HFFc6 (cell line): ENCODE results near the gene CCNL2. TPM values are rescaled to one million over a fixed set of nuclear protein-coding genes. Genes with fewer than 3 reads are reported as not detected.
A peak's percentile ranks its signal among the peaks of the same experiment; 100 is the strongest.

ENCODE experiments used
- DNase-seq: peaks from one replicate; pipeline ENCODE4 v3.0.0-alpha.2; 2018
- H3K27ac Mint-ChIP-seq: 2 replicates; pipeline ENCODE4 v1.8.0; 2020; ENCODE audit warnings: mild to moderate bottlenecking, mixed read lengths
- H3K27me3 Mint-ChIP-seq: 2 replicates; pipeline ENCODE4 v1.8.0; 2021; ENCODE audit warnings: mild to moderate bottlenecking, moderate library complexity, mixed read lengths; ENCODE audit not compliant: insufficient read depth
- H3K36me3 Mint-ChIP-seq: 2 replicates; pipeline ENCODE4 v1.8.0; 2021; ENCODE audit warnings: low read depth, mixed read lengths
- H3K4me1 Mint-ChIP-seq: 2 replicates; pipeline ENCODE4 v1.8.0; 2020; ENCODE audit warnings: low read depth, mixed read lengths
- H3K4me3 Mint-ChIP-seq: 2 replicates; pipeline ENCODE4 v1.8.0; 2020; ENCODE audit warnings: mild to moderate bottlenecking, moderate library complexity, mixed read lengths
- H3K9me3 Mint-ChIP-seq: 2 replicates; pipeline ENCODE4 v1.8.0; 2020; ENCODE audit warnings: mild to moderate bottlenecking, mixed read lengths
- total RNA-seq, 6 experiments: library from RNA; stranded (reverse); fragmentation: NEBNext Ultra II Directional; extraction: Animal tissue kit (Norgen Biotek cat#: 25700); gene quantifications; 2 replicates in 1 of 6; 3 replicates in 5 of 6; pipeline ENCODE4 v1.2.3, GENCODE V29; 2021
- TF ChIP-seq, protein P1 (sequence below): fragments of 200-600 bp; sonication (generic); IDR thresholded peaks from 2 replicates; pipeline ENCODE4 v1.5.0; 2021; ENCODE audit warnings: antibody characterized with exemption, mild to moderate bottlenecking

Gene CCNL2
- total RNA-seq, 6 experiments from 2014 or later: 96.2 to 115 (median 104) TPM

DNA sequence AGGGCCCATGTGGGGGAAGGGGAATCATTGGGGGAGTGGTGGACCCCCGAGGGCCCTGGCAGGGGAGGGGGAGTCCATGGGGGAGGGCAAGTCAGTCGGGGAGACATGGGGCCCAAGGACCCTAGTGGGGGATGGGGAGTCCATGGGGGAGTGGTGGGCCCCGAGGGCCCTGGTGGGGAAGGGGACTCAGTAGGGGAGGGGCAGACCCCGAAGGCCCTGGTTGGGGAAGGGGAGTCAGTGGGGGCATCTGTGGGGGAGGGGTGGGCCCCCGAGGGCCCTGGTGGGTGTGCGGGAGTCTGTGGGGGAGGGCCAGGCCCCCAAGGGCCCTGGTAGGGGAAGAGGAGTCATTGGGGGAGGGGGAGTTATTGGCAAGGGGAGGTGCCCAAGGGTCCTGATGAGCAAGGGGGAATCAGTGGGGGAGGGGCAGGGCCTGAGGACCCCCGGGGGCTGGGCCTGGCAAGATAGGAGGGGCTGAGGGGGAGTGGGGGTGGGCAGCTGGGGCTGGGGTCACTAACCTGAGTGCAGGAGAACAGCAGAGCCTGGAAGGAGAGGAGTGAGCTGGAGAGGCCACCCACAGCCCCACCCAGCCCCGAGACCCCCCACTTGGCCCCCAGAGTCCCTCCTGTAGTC is 42.9 kb downstream of the CCNL2 start:
- Mint-ChIP-seq H3K4me1 (peaks cover 39% of the 10 kb centered on the region), H3K27me3 (peaks cover 16% of the 10 kb centered on the region), H3K36me3 (peaks cover 17% of the 10 kb centered on the region), H3K27ac (peak overlapping the region; percentile 31), H3K9me3 (no peaks in the 10 kb centered on the region), H3K4me3 (peak overlapping the region; percentile 97)
- TF ChIP-seq, protein P1, sequence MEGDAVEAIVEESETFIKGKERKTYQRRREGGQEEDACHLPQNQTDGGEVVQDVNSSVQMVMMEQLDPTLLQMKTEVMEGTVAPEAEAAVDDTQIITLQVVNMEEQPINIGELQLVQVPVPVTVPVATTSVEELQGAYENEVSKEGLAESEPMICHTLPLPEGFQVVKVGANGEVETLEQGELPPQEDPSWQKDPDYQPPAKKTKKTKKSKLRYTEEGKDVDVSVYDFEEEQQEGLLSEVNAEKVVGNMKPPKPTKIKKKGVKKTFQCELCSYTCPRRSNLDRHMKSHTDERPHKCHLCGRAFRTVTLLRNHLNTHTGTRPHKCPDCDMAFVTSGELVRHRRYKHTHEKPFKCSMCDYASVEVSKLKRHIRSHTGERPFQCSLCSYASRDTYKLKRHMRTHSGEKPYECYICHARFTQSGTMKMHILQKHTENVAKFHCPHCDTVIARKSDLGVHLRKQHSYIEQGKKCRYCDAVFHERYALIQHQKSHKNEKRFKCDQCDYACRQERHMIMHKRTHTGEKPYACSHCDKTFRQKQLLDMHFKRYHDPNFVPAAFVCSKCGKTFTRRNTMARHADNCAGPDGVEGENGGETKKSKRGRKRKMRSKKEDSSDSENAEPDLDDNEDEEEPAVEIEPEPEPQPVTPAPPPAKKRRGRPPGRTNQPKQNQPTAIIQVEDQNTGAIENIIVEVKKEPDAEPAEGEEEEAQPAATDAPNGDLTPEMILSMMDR: no peak
- DNase-seq: no peak

DNA sequence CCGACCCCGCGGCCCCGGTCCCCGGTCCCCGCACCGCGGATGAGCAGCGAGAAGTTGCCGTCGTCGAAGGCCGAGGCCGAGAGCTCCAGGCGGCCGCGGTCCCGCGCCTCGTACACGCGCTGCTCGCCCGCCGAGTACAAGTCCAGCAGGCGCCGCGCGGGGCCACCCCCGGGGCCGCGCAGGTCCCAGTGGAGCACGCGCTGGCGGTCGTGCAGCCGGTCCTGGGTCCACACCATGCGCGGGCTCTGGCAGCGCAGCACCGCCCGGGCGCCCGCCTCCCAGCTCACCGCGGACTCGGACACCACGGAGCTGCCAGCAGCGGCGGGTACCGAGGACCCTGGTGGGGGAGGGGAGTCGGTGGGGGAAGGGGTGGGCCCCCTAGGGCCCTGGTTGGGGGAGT is 43.7 kb downstream of the CCNL2 start:
- peak; percentile 54 for DNase-seq
- no peak overlapping the region for H3K4me3 Mint-ChIP-seq
- H3K36me3 Mint-ChIP-seq: peaks cover 17% of the 10 kb centered on the region
- no peaks in the 10 kb centered on the region for H3K9me3 Mint-ChIP-seq
- no peak overlapping the region for H3K27ac Mint-ChIP-seq
- H3K4me1 Mint-ChIP-seq: peaks cover 30% of the 10 kb centered on the region
- TF ChIP-seq, protein P1: no peak
- peaks cover 16% of the 10 kb centered on the region for H3K27me3 Mint-ChIP-seq

DNA sequence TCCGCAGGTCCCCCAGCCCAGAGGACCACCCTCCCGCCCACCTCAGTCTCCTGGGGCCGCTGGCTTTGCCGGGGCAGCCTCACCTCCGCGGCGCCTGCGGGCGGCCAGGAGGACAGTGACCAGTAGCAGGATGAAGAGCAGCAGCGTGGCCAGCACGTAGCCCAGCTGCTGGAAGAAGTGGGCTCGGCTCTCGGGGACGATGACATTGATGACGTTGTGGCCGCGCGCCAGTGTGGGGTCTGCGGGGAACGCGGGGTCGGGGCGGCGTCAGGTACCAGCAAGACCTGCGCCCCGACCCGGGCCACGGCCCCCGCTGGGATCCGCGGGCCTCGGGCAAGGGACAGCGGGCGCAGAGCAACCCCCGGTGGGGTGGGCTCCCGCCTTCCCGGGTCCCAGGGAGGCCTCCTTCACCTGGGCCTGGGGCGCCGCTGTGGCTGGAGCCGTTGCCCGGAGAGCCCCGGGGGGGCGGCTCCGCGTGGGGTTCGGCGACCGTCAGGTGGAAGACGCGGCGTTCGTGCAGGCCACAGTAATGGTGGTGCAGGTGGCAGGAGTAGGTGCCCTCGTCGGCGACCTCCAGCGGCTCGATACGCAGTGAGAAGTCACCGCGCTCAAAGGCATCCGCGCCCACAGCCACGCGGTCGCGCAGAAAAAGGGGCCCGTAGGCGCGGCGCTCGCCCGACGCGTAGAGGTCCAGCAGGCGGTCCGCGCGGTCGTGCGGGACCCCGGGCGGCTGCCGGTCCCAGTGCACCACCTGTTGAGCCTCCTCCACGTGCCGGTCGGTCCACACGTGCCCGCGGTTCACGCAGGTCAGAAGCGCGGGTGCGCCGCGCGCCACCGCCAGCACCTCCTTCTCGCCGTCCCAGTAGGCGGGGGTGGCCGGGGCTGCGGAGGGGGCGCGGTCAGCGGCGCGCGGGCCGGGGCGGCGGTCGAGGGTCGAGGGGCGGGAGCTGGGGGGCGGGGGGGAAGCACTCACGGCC is 44.6 kb downstream of the CCNL2 start:
- peaks cover 17% of the 10 kb centered on the region for H3K36me3 Mint-ChIP-seq
- H3K27me3 Mint-ChIP-seq: peaks cover 16% of the 10 kb centered on the region
- peak overlapping the region; percentile 51 for H3K4me3 Mint-ChIP-seq
- peaks cover 21% of the 10 kb centered on the region for H3K4me1 Mint-ChIP-seq
- DNase-seq: no peak
- H3K9me3 Mint-ChIP-seq: no peaks in the 10 kb centered on the region
- TF ChIP-seq, protein P1: no peak
- H3K27ac Mint-ChIP-seq: no peak overlapping the region

DNA sequence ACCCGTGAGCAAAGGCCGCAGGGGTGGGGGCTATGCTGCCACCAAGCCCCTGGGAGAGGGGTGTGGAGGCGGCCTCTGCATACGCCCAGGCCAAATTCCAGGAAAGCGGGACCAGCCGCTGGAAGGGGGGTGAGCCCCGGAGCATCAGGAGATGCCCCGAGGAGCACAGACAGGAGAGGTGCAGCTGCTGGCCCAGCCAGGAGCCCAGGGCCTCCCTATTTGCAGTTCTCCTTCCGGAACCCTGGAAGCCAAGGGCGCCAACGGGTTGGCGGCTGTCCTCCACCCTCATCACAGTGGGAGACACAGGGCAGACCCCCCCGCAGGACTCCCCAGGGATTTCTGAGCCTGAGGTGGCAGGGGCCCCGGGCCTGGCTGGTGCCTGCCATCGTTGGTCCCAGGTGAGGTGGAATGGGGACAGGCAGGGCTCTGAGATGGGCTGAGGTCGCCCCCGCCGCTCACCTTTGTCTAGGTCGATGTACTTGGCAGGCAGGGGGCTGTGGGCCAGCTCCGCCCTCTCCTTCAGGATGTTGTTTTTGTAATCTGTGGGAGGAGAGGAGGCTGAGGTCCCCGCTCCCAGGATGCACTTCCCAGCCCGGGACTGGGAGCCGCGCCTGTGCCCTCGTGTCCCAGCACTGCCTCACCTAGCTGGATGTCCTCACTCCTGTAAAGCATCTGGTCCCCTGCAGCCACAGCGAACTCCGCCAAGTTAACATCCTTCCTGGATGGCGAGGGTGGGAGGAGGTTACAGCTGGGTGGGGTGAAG is 45.6 kb downstream of the CCNL2 start:
- DNase-seq: no peak
- TF ChIP-seq, protein P1: no peak
- Mint-ChIP-seq H3K9me3 (no peaks in the 10 kb centered on the region), H3K36me3 (peaks cover 17% of the 10 kb centered on the region), H3K4me1 (peaks cover 13% of the 10 kb centered on the region), H3K27ac (peak overlapping the region; percentile 84), H3K4me3 (peak overlapping the region; percentile 69; the same call in 1 of the 2 replicates), H3K27me3 (peaks cover 18% of the 10 kb centered on the region)

DNA sequence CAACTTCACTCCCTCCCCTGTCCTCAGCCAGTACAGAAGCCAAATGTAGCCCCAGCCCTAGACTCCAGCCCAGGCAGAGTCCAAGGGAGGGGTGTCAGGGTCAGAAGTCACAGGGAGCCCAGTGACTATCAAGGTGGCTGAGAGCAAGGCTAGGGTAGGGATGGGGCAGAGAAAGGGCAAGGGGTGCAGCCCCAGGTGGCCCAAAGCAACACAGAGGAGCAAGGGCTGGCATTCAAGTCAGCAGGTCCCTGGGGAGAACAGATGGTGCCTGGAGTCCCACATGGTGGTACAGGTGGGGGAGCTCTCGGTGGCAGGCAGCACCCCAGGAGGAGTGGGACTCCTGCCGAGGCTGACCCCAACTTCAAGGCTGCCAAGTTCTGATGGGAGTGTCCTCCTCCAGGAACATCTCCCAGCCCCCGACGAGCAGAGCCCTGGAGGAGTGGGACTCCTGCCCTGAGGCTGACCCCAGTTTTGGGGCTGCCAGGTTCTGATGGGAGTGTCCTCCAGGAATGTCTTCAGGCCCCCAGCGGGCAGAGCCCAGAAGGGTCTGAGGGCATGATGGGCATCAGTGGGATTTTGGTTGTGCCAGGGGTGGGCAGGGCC is 46.2 kb downstream of the CCNL2 start:
- Mint-ChIP-seq H3K9me3 (no peaks in the 10 kb centered on the region), H3K4me1 (peaks cover 13% of the 10 kb centered on the region), H3K36me3 (peaks cover 17% of the 10 kb centered on the region), H3K4me3 (peak overlapping the region; percentile 69), H3K27me3 (peaks cover 18% of the 10 kb centered on the region), H3K27ac (peak overlapping the region; percentile 84)
- TF ChIP-seq, protein P1: no peak
- no peak for DNase-seq
